K562 (cell line): ENCODE data around the gene CHD3. TPM values are rescaled to one million over a fixed set of nuclear protein-coding genes. Genes with fewer than 3 reads are reported as not detected.

Source experiments
- ATAC-seq: fragments of 200-7000 bp; cut with Tn5 transposase; 3 replicates; pipeline ENCODE4 v1.9.1; 2020; ENCODE audit warnings: moderate library complexity
- BruUV-seq: library from RNA; stranded (reverse); fragments of 400-500 nt; replicated peaks from 2 replicates; lab custom pipeline; 2021; lab: Mats Ljungman, UMichigan
- CTCF ChIA-PET: fragments of 300-600 bp; formaldehyde crosslinking; extraction: SDS; loops from one replicate; lab custom pipeline; 2021; ENCODE audit warnings: low intra/inter-chr PET ratio; lab: Yijun Ruan, JAX
- POLR2A ChIA-PET: fragments of 300-600, 350-650 bp; sonication (Branson Sonifier 250); formaldehyde crosslinking; extraction: SDS; loops from one replicate; lab custom pipeline; 2021; ENCODE audit warnings: antibody characterized with exemption, inconsistent platforms; lab: Yijun Ruan, JAX
- DNase-seq, 4 experiments: peaks; one replicate each; pipeline versions ENCODE4 v3.0.0 to v3.0.0-alpha.2; 2011 to 2018; ENCODE audit warnings: low spot score in 3 of 4, mixed read lengths in 3 of 4; ENCODE audit errors: extremely low read depth in 1 of 4
- FAIRE-seq: peaks from 2 replicates; lab custom pipeline; 2011; peaks lifted over from hg19 to GRCh38; lab: Jason Lieb, UNC
- H2AFZ ChIP-seq: 2 replicates; pipeline ENCODE4 v1.6.0; 2011; ENCODE audit warnings: low read depth, low read length, control low read depth, inconsistent platforms
- H3K27ac ChIP-seq: fragments of 200-600 bp; 3 replicates; pipeline ENCODE4 v1.8.0; 2011; ENCODE audit warnings: low read depth, mild to moderate bottlenecking, control low read depth, inconsistent platforms, low read length, moderate library complexity, mixed read lengths; ENCODE audit errors: extremely low read depth
- H3K27me3 ChIP-seq, 2 experiments: fragments of 300-600 bp in 1 of 2; 2 replicates in 1 of 2; 3 replicates in 1 of 2; pipeline versions ENCODE4 v1.6.0 to v1.8.0; 2011; ENCODE audit warnings: inconsistent platforms in 2 of 2, low read length in 2 of 2, mild to moderate bottlenecking in 1 of 2, mixed read lengths in 1 of 2, moderate library complexity in 1 of 2; ENCODE audit not compliant: control insufficient read depth in 2 of 2, insufficient read depth in 2 of 2
- H3K36me3 ChIP-seq: fragments of 300-600 bp; 3 replicates; pipeline ENCODE4 v1.8.0; 2011; ENCODE audit warnings: mild to moderate bottlenecking, low read length, inconsistent platforms; ENCODE audit not compliant: control insufficient read depth, insufficient read depth
- H3K4me1 ChIP-seq, 2 experiments: fragments of 200-600 bp in 1 of 2; replicated peaks in 1 of 2; 2 replicates in 1 of 2; 3 replicates in 1 of 2; pipeline versions ENCODE4 v1.5.1 to v1.8.0; 2011; ENCODE audit warnings: inconsistent platforms in 2 of 2, low read length in 2 of 2, mild to moderate bottlenecking in 1 of 2, mixed read lengths in 1 of 2, moderate library complexity in 1 of 2; ENCODE audit not compliant: control insufficient read depth in 2 of 2, insufficient read depth in 2 of 2
- H3K4me2 ChIP-seq: 2 replicates; pipeline ENCODE4 v1.6.1; 2011; ENCODE audit warnings: low read length, control low read depth, inconsistent platforms, mixed read lengths; ENCODE audit not compliant: insufficient read depth
- H3K4me3 ChIP-seq: fragments of 200-600 bp; sonication (generic), shearing (Covaris generic); 2 replicates; pipeline ENCODE4 v1.5.1; 2016; ENCODE audit warnings: control low read depth, inconsistent platforms
- H3K79me2 ChIP-seq: fragments of 200-600 bp; 3 replicates; pipeline ENCODE4 v1.8.0; 2011; ENCODE audit warnings: low read length, inconsistent platforms; ENCODE audit not compliant: control insufficient read depth, insufficient read depth
- H3K9ac ChIP-seq, 2 experiments: 2 replicates each; pipeline versions ENCODE4 v1.6.0 to v1.6.1; 2011; ENCODE audit warnings: low read depth in 2 of 2, low read length in 2 of 2, control low read depth in 1 of 2, inconsistent platforms in 1 of 2, mild to moderate bottlenecking in 1 of 2, mixed read lengths in 1 of 2; ENCODE audit not compliant: insufficient read depth in 1 of 2
- H3K9me1 ChIP-seq: one replicate; pipeline ENCODE4 v1.6.0; 2011; ENCODE audit warnings: inconsistent platforms, mild to moderate bottlenecking, low read length, moderate library complexity; ENCODE audit not compliant: control insufficient read depth, insufficient read depth
- H3K9me3 ChIP-seq: replicated peaks from 2 replicates; pipeline ENCODE4 v1.5.1; 2011; ENCODE audit warnings: low read depth, low read length, inconsistent platforms; ENCODE audit not compliant: control insufficient read depth, insufficient read depth
- H4K20me1 ChIP-seq: replicated peaks from 2 replicates; pipeline ENCODE4 v1.6.1; 2011; ENCODE audit warnings: low read length, inconsistent platforms, mixed read lengths; ENCODE audit not compliant: control insufficient read depth, insufficient read depth
- AFF1 ChIP-seq, 2 experiments: fragments of 450-650 bp; IDR thresholded peaks; 2 replicates each; pipeline ENCODE4 v1.6.1; 2018; ENCODE audit warnings: mild to moderate bottlenecking in 2 of 2, low read depth in 1 of 2; ENCODE audit not compliant: partially characterized antibody in 2 of 2
- DNMT1 ChIP-seq: fragments of 450-650 bp; IDR thresholded peaks from 2 replicates; pipeline ENCODE4 v1.6.1; 2016; ENCODE audit warnings: antibody characterized with exemption, mild to moderate bottlenecking
- ETS1 ChIP-seq: conservative IDR thresholded peaks from 2 replicates; pipeline ENCODE4 v1.6.1; 2011; ENCODE audit warnings: low read depth, mild to moderate bottlenecking, low read length; ENCODE audit not compliant: control insufficient read depth
- FOSL1 ChIP-seq: fragments of 200-800 bp; sonication (Bioruptor generic); conservative IDR thresholded peaks from 2 replicates; pipeline ENCODE4 v1.6.1; 2016; ENCODE audit warnings: missing genetic modification characterization, missing compliant biosample characterization
- KDM1A ChIP-seq, 2 experiments: fragments of 450-650 bp; IDR thresholded peaks; 2 replicates each; pipeline ENCODE4 v1.6.1; 2016; ENCODE audit warnings: mild to moderate bottlenecking in 2 of 2
- LEF1 ChIP-seq: fragments of 450-650 bp; IDR thresholded peaks from 2 replicates; pipeline ENCODE4 v1.6.1; 2016; ENCODE audit warnings: mild to moderate bottlenecking
- PKNOX1 ChIP-seq: fragments of 450-650 bp; IDR thresholded peaks from 2 replicates; pipeline ENCODE4 v1.6.1; 2016
- RAD21 ChIP-seq, 2 experiments: fragments of 250-450 bp in 1 of 2; fragments of 450-650 bp in 1 of 2; sonication (Bioruptor Pico) in 1 of 2; formaldehyde crosslinking in 1 of 2; IDR thresholded peaks in 1 of 2; conservative IDR thresholded peaks in 1 of 2; 2 replicates each; pipeline versions ENCODE4 v1.4.0 to v1.8.0; 2020 to 2022; ENCODE audit warnings: mild to moderate bottlenecking in 2 of 2, moderate library complexity in 1 of 2
- SOX6 ChIP-seq: fragments of 450-650 bp; IDR thresholded peaks from 2 replicates; pipeline ENCODE4 v1.6.1; 2014; ENCODE audit warnings: mild to moderate bottlenecking
- TARDBP ChIP-seq: fragments of 450-650 bp; IDR thresholded peaks from 2 replicates; pipeline ENCODE4 v1.6.1; 2016
- TBP ChIP-seq: optimal IDR thresholded peaks from 2 replicates; pipeline ENCODE3; 2011; ENCODE audit warnings: low read depth, low read length, improper control_type of control experiment
- TRIM24 ChIP-seq, 2 experiments: fragments of 450-650 bp; IDR thresholded peaks; 2 replicates each; pipeline ENCODE4 v1.6.1; 2016
- ZNF644 ChIP-seq: fragments of 200-800 bp; sonication (Bioruptor generic); IDR thresholded peaks from 2 replicates; pipeline ENCODE4 v1.6.1; 2016; ENCODE audit warnings: low read depth, missing genetic modification characterization, missing compliant biosample characterization
- ZNF696 ChIP-seq: fragments of 250-450 bp; sonication (Bioruptor Pico); conservative IDR thresholded peaks from 2 replicates; pipeline ENCODE4 v1.4.0; 2020; ENCODE audit warnings: mild to moderate bottlenecking, moderate library complexity
- ZNF778 ChIP-seq: fragments of 450-650 bp; formaldehyde crosslinking; IDR thresholded peaks from 2 replicates; pipeline ENCODE4 v1.4.0; 2020; ENCODE audit warnings: mild to moderate bottlenecking, moderate library complexity
- WGBS: fragments of 100-300 bp; shearing (Covaris generic); methylation state at CpG from one replicate; pipeline ENCODE4 v1.1.6; 2016; ENCODE audit warnings: low coverage, mixed read lengths; ENCODE audit not compliant: insufficient coverage; ENCODE audit errors: missing lambda C conversion rate; 5-methylcytosine and 5-hydroxymethylcytosine counted together
- in situ Hi-C: fragments of 300-500 bp; cut with MboI; formaldehyde crosslinking; loops from 4 replicates; pipeline ENCODE4 v1.15.0; 2018; ENCODE audit warnings: inconsistent platforms, mixed read lengths
- intact Hi-C: fragments of 100-400 bp; cut with micrococcal nuclease; formaldehyde crosslinking; loops from 2 replicates; pipeline ENCODE4 v1.14.2; 2022
- polyA plus RNA-seq, 8 experiments: library from polyadenylated mRNA; depleted of rRNA in 4 of 8; stranded (reverse) in 5 of 8; unstranded in 3 of 8; fragments of >200 nt; fragmentation: Nextera tagmentation in 2 of 8; fragmentation: Illumina TruSeq in 1 of 8; extraction: Ambion mirVana in 2 of 8; extraction: Trizol in 1 of 8; gene quantifications; 2 replicates each; pipeline versions ENCODE4 v1.2.1 to v1.2.3, GENCODE V29; 2011 to 2014; ENCODE audit warnings: inconsistent platforms in 1 of 8, missing spikeins in 1 of 8
- total RNA-seq, 7 experiments: library from RNA; depleted of rRNA in 6 of 7; stranded (reverse); fragments of >200 nt in 6 of 7; fragmentation: Illumina TruSeq in 2 of 7; extraction: Trizol in 2 of 7; gene quantifications; 2 replicates each; pipeline versions ENCODE4 v1.2.1 to v1.2.3, GENCODE V29; 2011 to 2021; ENCODE audit warnings: low replicate concordance in 1 of 7

CHD3 gene
- total and polyA plus RNA-seq, 9 of the 15 experiments (the other 6 are each of a cell fraction or from before 2014, with no cell fraction given): 0.39 to 38.2 (median 21.2) TPM

GRCh38 chr17:7887038-7887481 is 1.5 kb upstream of the CHD3 start:
- 0% methylated on average over 7 of the region's 8 CpGs for WGBS
- BruUV-seq: no TSS peak
- Histone ChIP-seq H3K4me1 (peaks cover 24 to 32% of the 10 kb centered on the region in 2 experiments; a peak in 4 of 5 replicates), H3K27me3 (no peaks in the 10 kb centered on the region), H3K9me3 (no peaks in the 10 kb centered on the region), H4K20me1 (no peaks in the 10 kb centered on the region; the same call in 1 of the 2 replicates), H3K9me1 (peaks cover 3% of the 10 kb centered on the region), H3K4me3 (peak overlapping the region; percentile 66), H3K79me2 (peaks cover 55% of the 10 kb centered on the region), H3K36me3 (peaks cover 23% of the 10 kb centered on the region; the same call in 1 of the 3 replicates), H3K9ac (peak overlapping the region; percentile 86 to 97; a peak in 3 of 4 replicates), H2AFZ (peak overlapping the region; percentile 60), H3K4me2 (peak overlapping the region; percentile 92), H3K27ac (peak overlapping the region; percentile 97)
- in situ Hi-C loops: no loop called here
- ATAC-seq (no peak), DNase-seq (no peak), FAIRE-seq (no peak)
- CTCF ChIA-PET: interaction anchor here (0.6 kb wide), 1 partner anchor 25 kb away, joined by 5 read pairs; no protein-coding TSS in a partner anchor
- POLR2A ChIA-PET: no interaction called here
- intact Hi-C loops: loop anchor here (2.0 kb wide), 1 partner anchor 30 kb away; the partner anchor contains the start of gene NAA38
- TF ChIP-seq TARDBP: no peak
- 0 out of 2 replicates have a peak, but pooled peaks have one; percentile 57 for TF ChIP-seq ZNF644
- no peak for TF ChIP-seq ZNF696 (CRISPR knock-in tag)
- TF ChIP-seq LEF1: peak; percentile 50
- TF ChIP-seq DNMT1: no peak
- TF ChIP-seq TRIM24 (IDR thresholded peaks at IDR 0.05): 0 out of 4 replicates have a peak, but pooled peaks of 1 of the 2 experiments have one; percentile 23
- 0 out of 2 replicates have a peak, but pooled peaks have one; percentile 22 for TF ChIP-seq FOSL1
- peak in 1 of 2 experiments; percentile 50 for TF ChIP-seq AFF1 (IDR thresholded peaks at IDR 0.05; ENCODE audit: low read depth in 1 of 2, partially characterized antibody in 2 of 2)
- TF ChIP-seq ETS1: no peak
- TF ChIP-seq KDM1A (IDR thresholded peaks at IDR 0.05): 0 out of 4 replicates have a peak, but pooled peaks of 1 of the 2 experiments have one; percentile 10
- peak; percentile 62; the same call in 1 of the 2 replicates for TF ChIP-seq SOX6
- no peak for TF ChIP-seq PKNOX1
- TF ChIP-seq ZNF778 (CRISPR knock-in tag): no peak
- no peak for TF ChIP-seq RAD21 (CRISPR knock-in tag; conservative IDR thresholded peaks at IDR 0.05 in 1 of 2, IDR thresholded peaks at IDR 0.05 in 1 of 2)
- peak; percentile 44 for TF ChIP-seq TBP
